B cell (primary cell): ENCODE results near the gene LAG3. TPM values are rescaled to one million over a fixed set of nuclear protein-coding genes. Genes with fewer than 3 reads are reported as not detected.
A peak's percentile ranks its signal among the peaks of the same experiment; 100 is the strongest.

Experiments used
- ATAC-seq: fragments of 200-7000 bp; cut with Tn5 transposase; one replicate; pipeline ENCODE4 v1.10.0; 2021; ENCODE audit warnings: low read depth, mild to moderate bottlenecking, moderate number of reproducible peaks, moderate library complexity
- CTCF ChIA-PET: fragments of 350-600 bp; sonication (Branson Sonifier 250); formaldehyde crosslinking; loops from one replicate; lab custom pipeline; 2021; ENCODE audit warnings: antibody characterized with exemption, inconsistent platforms; lab: Charles Lee
- POLR2A ChIA-PET: fragments of 350-600 bp; sonication (Branson Sonifier 250); formaldehyde crosslinking; loops from one replicate; lab custom pipeline; 2021; ENCODE audit warnings: antibody characterized with exemption; lab: Charles Lee
- DNase-seq: peaks from one replicate; pipeline ENCODE4 v3.0.0; 2013
- H2AFZ ChIP-seq: 2 replicates; pipeline ENCODE4 v1.6.1; 2012; ENCODE audit warnings: mild to moderate bottlenecking, low read depth, low read length; ENCODE audit not compliant: insufficient read depth, poor library complexity, severe bottlenecking
- H3K27ac ChIP-seq, 2 donors: 1 replicate in 1 of 2; 2 replicates in 1 of 2; pipeline ENCODE4 v1.5.1; 2012 to 2013; ENCODE audit warnings: low read length in 2 of 2, mild to moderate bottlenecking in 2 of 2, moderate library complexity in 1 of 2
- H3K27me3 ChIP-seq, 4 experiments: fragments of 200-600 bp in 1 of 4; sonication (generic) in 1 of 4; replicated peaks in 1 of 4; 1 replicate in 2 of 4; 2 replicates in 2 of 4; pipeline versions ENCODE4 v1.6.1 to v1.7.0; 2013 to 2016; ENCODE audit warnings: low read length in 3 of 4, mild to moderate bottlenecking in 2 of 4, mixed read lengths in 1 of 4, moderate library complexity in 1 of 4; ENCODE audit not compliant: insufficient read depth in 4 of 4, control insufficient read depth in 3 of 4; ENCODE audit errors: control extremely low read depth in 1 of 4
- H3K36me3 ChIP-seq, 2 experiments: replicated peaks in 1 of 2; 1 replicate in 1 of 2; 2 replicates in 1 of 2; pipeline versions ENCODE4 v1.6.1 to v1.7.1; 2013; ENCODE audit warnings: low read length in 1 of 2; ENCODE audit not compliant: insufficient read depth in 2 of 2, control insufficient read depth in 1 of 2; ENCODE audit errors: control extremely low read depth in 1 of 2, extremely low read depth in 1 of 2
- H3K4me1 ChIP-seq, 2 donors: fragments of 200-600 bp in 1 of 2; sonication (generic) in 1 of 2; 1 replicate in 1 of 2; 2 replicates in 1 of 2; pipeline versions ENCODE4 v1.5.1 to v1.6.1; 2013 to 2017; ENCODE audit warnings: low read length in 2 of 2; ENCODE audit not compliant: control insufficient read depth in 2 of 2, insufficient read depth in 2 of 2
- H3K4me2 ChIP-seq: replicated peaks from 2 replicates; pipeline ENCODE3; 2012; ENCODE audit warnings: mild to moderate bottlenecking, low read depth, low read length; ENCODE audit not compliant: poor library complexity, severe bottlenecking
- H3K4me3 ChIP-seq, 5 experiments: fragments of 200-600 bp in 1 of 5; sonication (generic) in 1 of 5; 1 replicate in 3 of 5; 2 replicates in 2 of 5; pipeline versions ENCODE4 v1.5.1 to v1.7.0; 2011 to 2016; ENCODE audit warnings: low read length in 4 of 5, mild to moderate bottlenecking in 4 of 5, low read depth in 2 of 5, control low read depth in 1 of 5, moderate library complexity in 1 of 5; ENCODE audit not compliant: insufficient read depth in 1 of 5; ENCODE audit errors: control extremely low read depth in 1 of 5, extremely low read depth in 1 of 5
- H3K79me2 ChIP-seq: fragments of 200-600 bp; sonication (generic); one replicate; pipeline ENCODE4 v1.6.0; 2016; ENCODE audit warnings: low read length; ENCODE audit not compliant: control insufficient read depth, insufficient read depth
- H3K9ac ChIP-seq: fragments of 200-600 bp; sonication (generic); 2 replicates; pipeline ENCODE4 v1.6.1; 2017; ENCODE audit warnings: mild to moderate bottlenecking, low read length, moderate library complexity
- H3K9me3 ChIP-seq, 3 donors: one replicate each; pipeline versions ENCODE4 v1.6.1 to v1.7.1; 2013; ENCODE audit warnings: low read length in 2 of 3; ENCODE audit not compliant: control insufficient read depth in 2 of 3, insufficient read depth in 1 of 3; ENCODE audit errors: control extremely low read depth in 1 of 3
- H4K20me1 ChIP-seq: 2 replicates; pipeline ENCODE4 v1.6.0; 2012; ENCODE audit warnings: mild to moderate bottlenecking, low read length; ENCODE audit not compliant: insufficient read depth, control insufficient read depth, poor library complexity, severe bottlenecking
- H3K27ac Mint-ChIP-seq: one replicate; pipeline ENCODE4 v1.8.0; 2021; ENCODE audit warnings: mixed read lengths
- H3K27me3 Mint-ChIP-seq: one replicate; pipeline ENCODE4 v1.8.0; 2021; ENCODE audit warnings: mixed read lengths
- H3K4me1 Mint-ChIP-seq: one replicate; pipeline ENCODE4 v1.8.0; 2021; ENCODE audit warnings: mixed read lengths
- H3K4me3 Mint-ChIP-seq: one replicate; pipeline ENCODE4 v1.8.0; 2021; ENCODE audit warnings: mixed read lengths
- H3K9me3 Mint-ChIP-seq: one replicate; pipeline ENCODE4 v1.8.0; 2022; ENCODE audit warnings: mixed read lengths; ENCODE audit not compliant: insufficient read depth
- EZH2 ChIP-seq: IDR thresholded peaks from 2 replicates; pipeline ENCODE4 v1.6.1; 2012; ENCODE audit warnings: borderline replicate concordance, low read depth, mild to moderate bottlenecking, moderate library complexity, low read length; ENCODE audit not compliant: insufficient read depth, poor library complexity, severe bottlenecking
- WGBS: methylation state at CpG from one replicate; pipeline ENCODE4 v1.1.5; 2013; ENCODE audit warnings: missing lambda C conversion rate; ENCODE audit not compliant: insufficient coverage; 5-methylcytosine and 5-hydroxymethylcytosine counted together
- intact Hi-C: fragments of 100-400 bp; cut with micrococcal nuclease; formaldehyde crosslinking; loops from one replicate; pipeline ENCODE4 v1.10.0; 2022
- polyA plus RNA-seq: library from polyadenylated mRNA; depleted of rRNA; stranded (reverse); fragments of >200 nt; gene quantifications from 2 replicates; pipeline ENCODE4 v1.2.3, GENCODE V29; 2012
- total RNA-seq, 2 donors: library from RNA; stranded (reverse); fragments of 120-200 nt in 1 of 2; gene quantifications; 1 replicate in 1 of 2; 2 replicates in 1 of 2; pipeline versions ENCODE4 v1.2.3 to v1.2.4, GENCODE V29; 2013 to 2022
- TF ChIP-seq, protein P1 (sequence below): fragments of 200-600 bp; IDR thresholded peaks from one replicate; pipeline ENCODE4 v1.8.0; 2022; ENCODE audit warnings: antibody characterized with exemption, mild to moderate bottlenecking

Gene LAG3
- total and polyA plus RNA-seq, 2 donors (not counting 1 experiment from before 2014, with no cell fraction given) = not detected

DNA sequence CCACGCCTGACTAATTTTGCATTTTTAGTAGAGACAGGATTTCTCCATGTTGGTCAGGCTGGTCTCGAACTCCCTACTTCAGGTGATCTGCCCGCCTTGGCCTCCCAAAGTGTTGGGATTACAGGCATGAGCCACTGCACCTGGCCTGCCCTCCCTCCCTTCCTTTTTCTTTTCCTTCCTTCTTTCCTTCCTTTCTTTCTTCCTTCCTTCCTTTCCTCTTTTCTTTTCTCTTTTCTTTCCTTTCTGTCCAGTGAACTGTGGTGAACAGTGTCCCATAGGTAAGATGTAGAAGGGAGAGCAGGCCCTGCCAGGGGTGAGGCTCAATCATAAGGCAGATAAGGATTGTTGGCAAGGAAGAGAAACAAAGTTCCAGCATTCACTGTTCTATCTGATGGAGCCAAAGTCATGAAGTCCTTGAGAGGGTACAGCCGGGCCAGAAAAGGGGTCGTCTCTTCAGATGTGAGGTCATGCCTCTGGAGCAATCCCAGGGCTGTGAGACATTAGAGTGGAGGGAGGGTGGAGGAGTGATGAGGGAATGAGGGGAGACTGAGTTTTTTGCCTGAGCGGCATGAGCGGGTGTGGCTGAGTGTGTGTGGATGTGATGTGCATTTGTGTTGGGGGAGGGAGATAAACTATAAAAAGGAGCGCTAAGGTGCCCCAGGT lies 15.2 kb upstream of the LAG3 start:
- DNase-seq = no peak
- 98% methylated on average over 6 of the region's 8 CpGs for WGBS
- no peak for ATAC-seq
- no peak overlapping the region for H3K4me3 ChIP-seq
- H3K36me3 ChIP-seq = no peaks in the 10 kb centered on the region
- no peak overlapping the region for H3K27ac ChIP-seq
- ChIA-PET CTCF (interaction anchor here (0.7 to 6.4 kb wide), 6 partner anchors 10 to 26 kb away, joined by 3 to 109 read pairs (median 4); partner anchors contain the start of gene PTMS), POLR2A (interaction anchor here (0.7 kb wide), 1 partner anchor 11 kb away, joined by 4 read pairs; no protein-coding TSS in a partner anchor)
- H3K9me3 ChIP-seq = no peaks in the 10 kb centered on the region
- H3K9ac ChIP-seq = no peak overlapping the region
- peak overlapping the region; percentile 4 for H3K27ac Mint-ChIP-seq
- peaks cover 8% of the 10 kb centered on the region for H3K27me3 Mint-ChIP-seq
- no peak overlapping the region for H3K4me2 ChIP-seq
- H3K9me3 Mint-ChIP-seq = no peaks in the 10 kb centered on the region
- no peak overlapping the region for H2AFZ ChIP-seq
- intact Hi-C loops = no loop called here
- H3K4me3 Mint-ChIP-seq = no peak overlapping the region
- H3K27me3 ChIP-seq = no peaks in the 10 kb centered on the region
- no peak for TF ChIP-seq EZH2
- TF ChIP-seq, protein P1, sequence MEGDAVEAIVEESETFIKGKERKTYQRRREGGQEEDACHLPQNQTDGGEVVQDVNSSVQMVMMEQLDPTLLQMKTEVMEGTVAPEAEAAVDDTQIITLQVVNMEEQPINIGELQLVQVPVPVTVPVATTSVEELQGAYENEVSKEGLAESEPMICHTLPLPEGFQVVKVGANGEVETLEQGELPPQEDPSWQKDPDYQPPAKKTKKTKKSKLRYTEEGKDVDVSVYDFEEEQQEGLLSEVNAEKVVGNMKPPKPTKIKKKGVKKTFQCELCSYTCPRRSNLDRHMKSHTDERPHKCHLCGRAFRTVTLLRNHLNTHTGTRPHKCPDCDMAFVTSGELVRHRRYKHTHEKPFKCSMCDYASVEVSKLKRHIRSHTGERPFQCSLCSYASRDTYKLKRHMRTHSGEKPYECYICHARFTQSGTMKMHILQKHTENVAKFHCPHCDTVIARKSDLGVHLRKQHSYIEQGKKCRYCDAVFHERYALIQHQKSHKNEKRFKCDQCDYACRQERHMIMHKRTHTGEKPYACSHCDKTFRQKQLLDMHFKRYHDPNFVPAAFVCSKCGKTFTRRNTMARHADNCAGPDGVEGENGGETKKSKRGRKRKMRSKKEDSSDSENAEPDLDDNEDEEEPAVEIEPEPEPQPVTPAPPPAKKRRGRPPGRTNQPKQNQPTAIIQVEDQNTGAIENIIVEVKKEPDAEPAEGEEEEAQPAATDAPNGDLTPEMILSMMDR = no peak
- H3K4me1 ChIP-seq = peaks cover 12 to 16% of the 10 kb centered on the region in 2 donors
- H3K79me2 ChIP-seq = peaks cover 7% of the 10 kb centered on the region
- peaks cover 17% of the 10 kb centered on the region for H3K4me1 Mint-ChIP-seq
- no peaks in the 10 kb centered on the region for H4K20me1 ChIP-seq

DNA sequence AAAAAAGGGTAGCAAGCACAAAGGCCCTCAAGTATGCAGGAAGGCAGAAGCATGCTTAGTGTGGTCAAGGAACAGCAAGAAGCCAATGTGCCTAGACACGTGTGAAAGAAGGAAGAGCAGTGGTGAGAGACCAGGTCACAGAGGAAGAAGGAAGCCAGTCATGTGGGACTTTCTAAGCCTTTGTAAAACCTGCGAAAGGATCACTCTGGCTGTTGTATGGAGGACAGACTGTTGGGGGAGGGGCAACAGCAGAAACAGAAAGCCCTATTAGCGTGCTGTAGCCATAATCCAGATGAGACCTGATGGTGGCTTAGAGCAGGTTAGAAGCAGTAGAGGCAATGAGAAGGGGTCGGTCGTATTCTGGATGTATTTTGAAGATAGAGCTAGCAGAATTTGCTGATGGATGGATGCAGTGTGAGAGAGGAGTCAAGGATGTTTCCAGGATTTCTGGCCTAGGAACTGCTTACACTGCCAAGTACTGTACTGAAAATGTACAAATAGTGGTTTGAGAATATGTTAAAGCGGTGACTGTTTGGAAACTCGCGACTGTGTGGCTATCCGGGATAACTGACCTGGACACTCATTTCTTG lies 13.7 kb upstream of the LAG3 start:
- no peak overlapping the region for H2AFZ ChIP-seq
- no peaks in the 10 kb centered on the region for H3K9me3 Mint-ChIP-seq
- intact Hi-C loops = no loop called here
- WGBS = 75% methylated on average over 9 of the region's 9 CpGs
- ChIA-PET POLR2A (no interaction called here), CTCF (interaction anchor here (1.3 to 6.4 kb wide), 3 partner anchors 9 to 20 kb away, joined by 3 to 85 read pairs (median 5); partner anchors contain the start of gene PTMS)
- H3K79me2 ChIP-seq = no peaks in the 10 kb centered on the region
- H3K4me3 ChIP-seq = no peak overlapping the region
- peaks cover 7 to 11% of the 10 kb centered on the region in 2 donors for H3K4me1 ChIP-seq
- no peak overlapping the region for H3K9ac ChIP-seq
- H3K4me3 Mint-ChIP-seq = no peak overlapping the region
- H3K27me3 ChIP-seq = no peaks in the 10 kb centered on the region
- no peak overlapping the region for H3K27ac Mint-ChIP-seq
- TF ChIP-seq EZH2 = no peak
- TF ChIP-seq, protein P1 = no peak
- H3K4me1 Mint-ChIP-seq = peaks cover 10% of the 10 kb centered on the region
- no peaks in the 10 kb centered on the region for H3K36me3 ChIP-seq
- H3K27ac ChIP-seq = no peak overlapping the region
- H3K9me3 ChIP-seq = no peaks in the 10 kb centered on the region
- no peak for DNase-seq
- no peaks in the 10 kb centered on the region for H4K20me1 ChIP-seq
- peaks cover 12% of the 10 kb centered on the region for H3K27me3 Mint-ChIP-seq
- ATAC-seq = no peak
- no peak overlapping the region for H3K4me2 ChIP-seq
